Mesenteric fat pad (tissue), 1 donor: ENCODE results near the gene TSKS. TPM values are rescaled to one million over a fixed set of nuclear protein-coding genes. Genes with fewer than 3 reads are reported as not detected.
"Not testable (repeated sequence)": the region's sequence is repeated elsewhere in the genome, so short reads cannot be mapped to it uniquely, and the experiment has no call there.

ENCODE experiments used
- DNase-seq: peaks from one replicate; pipeline ENCODE4 v3.0.0-alpha.2; 2020; ENCODE audit warnings: low spot score
- total RNA-seq: library from RNA; stranded (reverse); fragmentation: NEBNext Ultra II Directional; extraction: Animal tissue kit (Norgen Biotek cat#: 25700); gene quantifications from one replicate; pipeline ENCODE4 v1.2.1, GENCODE V29; 2021
- donor health status: DM: yes; HTN: yes; CAD: no.

TSKS gene
- total RNA-seq, 1 donor from 2014 or later: 1.0 TPM

DNA sequence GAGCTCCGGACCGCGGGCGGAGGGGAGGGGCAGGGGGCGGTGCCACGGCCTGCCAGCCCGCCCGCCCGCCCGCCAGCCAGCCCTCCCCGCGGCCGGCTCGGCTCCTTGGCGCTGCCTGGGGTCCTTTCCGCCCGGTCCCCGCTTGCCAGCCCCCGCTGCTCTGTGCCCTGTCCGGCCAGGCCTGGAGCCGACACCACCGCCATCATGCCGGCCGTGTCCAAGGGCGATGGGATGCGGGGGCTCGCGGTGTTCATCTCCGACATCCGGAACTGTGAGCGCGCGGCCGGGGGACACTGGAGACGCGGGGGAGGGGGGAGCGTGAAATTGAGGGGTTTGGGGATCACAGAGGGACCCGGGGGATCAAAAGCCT lies 3.8 kb upstream of the TSKS start, which contains the start of gene AP2A1:
TSS of gene AP2A1 (plus strand) at position 72 of the 370 bp plus-strand sequence. CDS start at position 205, 133 bp downstream.
- DNase-seq: no peak

DNA sequence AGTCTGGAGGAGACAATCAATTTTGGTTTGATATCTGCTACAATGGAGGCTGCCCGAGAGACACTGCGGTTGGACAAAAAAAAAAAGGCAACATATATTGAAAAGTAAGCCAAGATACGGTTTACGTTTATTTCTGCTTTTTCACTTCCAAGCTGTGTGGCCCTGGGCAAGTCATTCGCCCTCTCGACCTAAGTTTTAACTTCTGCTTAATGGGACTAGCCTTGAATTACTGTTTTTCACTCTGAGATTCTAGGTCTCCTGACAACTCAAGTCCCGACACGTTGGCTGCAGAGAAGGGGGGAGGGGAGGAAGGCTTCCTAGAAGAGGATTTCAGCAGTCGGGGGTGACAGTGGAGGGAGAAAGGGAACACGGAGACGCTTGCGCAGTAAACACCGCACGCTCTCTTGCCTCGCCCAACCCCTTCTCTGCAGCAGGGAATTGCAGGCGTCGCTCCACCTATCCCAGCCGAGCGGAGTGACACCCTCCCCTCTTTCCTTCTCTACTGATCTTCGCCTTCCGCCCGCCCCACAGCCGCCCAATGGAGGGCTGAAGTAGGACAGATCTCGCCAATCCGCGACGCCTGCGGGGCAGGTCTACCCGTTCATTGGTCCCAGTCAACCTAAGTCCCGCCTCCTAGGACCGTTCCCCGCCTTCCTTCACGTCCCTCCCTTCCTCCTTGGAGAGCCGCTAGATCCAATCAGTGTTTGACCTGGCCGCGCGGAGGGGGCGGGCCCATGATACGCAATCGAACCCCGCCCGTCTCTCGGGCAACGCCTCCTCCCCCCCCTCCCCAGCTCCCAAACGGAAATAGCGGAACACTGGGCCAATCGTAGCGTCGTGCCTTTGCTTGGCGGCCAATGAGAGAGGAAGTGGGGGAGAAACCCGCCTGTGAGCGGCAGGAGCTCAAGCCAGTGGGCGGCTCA lies 3.2 kb upstream of the TSKS start:
- peak; percentile 100 for DNase-seq

DNA sequence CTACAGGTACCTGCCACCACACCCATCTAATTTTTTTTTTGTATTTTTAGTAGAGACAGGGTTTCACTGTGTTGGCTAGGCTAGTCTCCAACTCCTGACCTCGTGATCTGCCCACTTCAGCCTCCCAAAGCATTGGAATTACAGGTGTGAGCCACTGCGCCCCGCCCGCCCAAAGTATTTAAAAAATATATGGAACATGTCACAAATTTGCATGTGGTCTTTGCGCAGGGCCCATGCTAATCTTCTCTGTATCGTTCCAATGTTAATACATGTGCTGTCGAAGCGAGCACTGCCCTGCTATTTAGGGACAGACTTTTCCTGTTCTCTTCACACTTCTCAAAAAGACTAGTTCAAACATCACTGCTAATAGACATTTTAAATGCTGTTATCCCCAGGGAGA lies 1.2 kb upstream of the TSKS start:
- DNase-seq: no peak

DNA sequence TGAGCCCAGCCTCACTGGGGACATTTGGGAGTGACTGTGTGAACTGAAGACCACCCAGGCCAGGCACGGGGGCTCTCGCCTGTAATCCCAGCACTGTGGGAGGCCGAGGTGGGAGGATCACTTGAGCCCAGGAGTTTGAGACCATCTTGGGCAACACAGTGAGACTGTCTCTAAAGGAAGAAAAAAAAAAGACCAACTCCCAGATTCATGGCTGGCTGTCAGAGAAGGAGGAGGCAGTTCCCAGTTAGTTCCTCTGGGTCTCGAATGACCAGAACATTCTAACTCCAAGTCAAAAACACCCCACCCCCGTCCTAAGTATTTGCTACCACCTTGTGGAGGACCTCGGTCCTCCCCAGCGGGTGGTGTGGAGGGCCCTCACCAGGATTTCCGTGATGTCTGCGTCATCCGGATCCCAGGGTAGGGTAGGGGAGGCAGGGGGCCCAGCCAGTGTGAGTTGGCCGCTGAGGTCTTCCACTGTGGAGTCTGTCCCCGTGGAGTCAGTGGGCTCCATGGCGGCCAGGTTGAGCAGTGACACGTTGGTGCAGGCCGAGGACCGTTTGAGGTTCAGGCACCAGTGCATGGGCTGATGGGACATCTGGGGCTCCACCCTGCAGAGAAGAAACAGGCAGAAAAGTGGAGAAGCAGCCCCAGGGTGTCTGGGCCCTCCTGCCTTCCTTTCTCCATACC lies 1.3 kb downstream of the TSKS start:
- DNase-seq: no peak

DNA sequence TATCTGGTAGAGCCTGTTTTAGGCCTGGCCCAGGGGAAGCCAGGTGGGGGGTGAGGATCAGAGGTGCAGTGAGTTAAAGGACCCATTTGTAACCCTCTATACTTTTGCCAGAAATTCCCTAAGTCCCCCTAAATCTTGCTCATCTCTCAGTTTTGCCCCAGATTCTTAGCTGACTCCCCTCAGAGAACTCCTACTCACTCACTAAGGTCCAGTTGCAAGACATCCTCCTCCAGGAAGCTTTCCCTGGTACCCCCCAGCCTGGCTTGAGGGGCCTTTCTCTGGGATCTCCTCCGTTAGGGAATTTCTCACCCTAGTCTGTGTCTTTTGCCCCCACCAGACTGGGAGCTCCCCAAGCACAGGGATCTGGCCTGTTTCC lies 1.9 kb downstream of the TSKS start:
- no peak for DNase-seq

DNA sequence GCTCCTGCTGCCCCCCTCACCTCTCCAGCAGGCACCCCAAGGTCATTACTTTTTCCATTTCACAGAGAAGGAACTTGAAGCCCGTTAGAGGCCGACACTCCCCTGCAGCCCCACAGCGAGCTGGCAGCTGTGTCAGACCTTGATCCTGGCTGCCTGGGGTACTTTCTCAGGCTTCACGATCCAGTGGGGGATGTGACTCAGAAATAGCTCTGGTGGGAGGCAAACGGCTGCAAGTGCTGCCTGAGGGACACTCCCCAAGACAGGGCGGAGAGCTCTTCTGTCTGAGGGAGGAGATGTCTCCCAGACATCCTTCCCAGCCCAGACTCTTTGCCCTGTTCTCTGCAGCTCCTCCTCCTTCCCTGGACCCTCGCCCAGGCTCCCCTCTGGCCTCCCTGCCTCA lies 4.8 kb downstream of the TSKS start:
- no peak for DNase-seq

DNA sequence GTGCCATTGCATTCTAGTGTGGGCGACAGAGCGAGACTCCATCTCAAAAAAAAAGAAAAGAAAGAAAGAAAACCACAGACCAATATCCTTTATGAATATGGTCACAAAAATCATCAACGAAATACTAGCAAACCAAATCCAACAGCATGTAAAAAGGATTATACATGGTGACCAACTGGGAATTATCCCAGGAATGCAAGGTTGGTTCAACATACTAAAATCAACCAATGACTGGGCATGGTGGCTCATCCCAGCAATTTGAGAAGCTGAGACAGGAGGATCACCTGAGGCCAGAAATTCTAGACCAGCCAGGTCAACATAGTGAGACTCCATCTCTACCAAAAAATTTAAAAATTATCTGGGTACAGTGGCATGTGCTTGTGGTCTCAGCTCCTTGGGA lies 7.2 kb downstream of the TSKS start:
- DNase-seq: no peak

DNA sequence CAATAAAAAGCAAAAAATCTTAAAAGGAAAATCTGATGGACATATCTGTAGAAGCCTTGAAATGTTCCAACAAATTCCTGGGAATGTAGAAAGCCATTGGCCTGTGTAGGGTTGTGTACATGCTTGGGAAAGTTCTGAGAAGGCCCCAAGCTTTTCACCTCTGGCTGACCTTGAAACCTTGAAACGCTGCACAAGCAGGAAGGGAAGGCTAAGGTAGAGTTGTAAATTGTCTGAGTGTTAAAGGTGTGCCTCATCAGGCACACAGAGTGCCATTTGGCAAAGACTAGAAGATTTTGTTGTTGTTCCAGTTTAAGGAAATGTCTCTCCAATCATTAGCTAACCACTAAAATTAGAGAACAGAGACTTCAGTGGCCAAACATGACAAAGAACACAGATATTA lies 10.4 kb downstream of the TSKS start:
- DNase-seq: no peak

DNA sequence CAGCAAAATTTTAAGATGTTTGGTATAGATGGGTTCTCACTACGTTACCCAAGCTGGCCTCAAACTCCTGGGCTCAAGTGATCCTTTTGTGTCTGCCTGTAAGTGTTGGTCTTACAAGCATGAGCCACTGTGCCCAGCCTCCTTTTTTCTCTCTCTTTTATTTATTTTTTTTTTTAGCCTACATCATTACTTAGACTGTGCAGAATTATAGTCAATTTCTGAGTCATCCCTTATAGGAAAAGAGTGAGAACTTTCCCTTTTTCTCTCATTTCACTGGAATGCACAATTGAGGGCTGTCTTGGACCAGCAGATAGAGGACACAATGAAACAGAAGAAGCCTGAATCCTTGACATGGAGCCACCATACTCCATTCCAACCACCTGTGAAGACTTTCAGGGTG lies 13.3 kb downstream of the TSKS start:
- DNase-seq: no peak

DNA sequence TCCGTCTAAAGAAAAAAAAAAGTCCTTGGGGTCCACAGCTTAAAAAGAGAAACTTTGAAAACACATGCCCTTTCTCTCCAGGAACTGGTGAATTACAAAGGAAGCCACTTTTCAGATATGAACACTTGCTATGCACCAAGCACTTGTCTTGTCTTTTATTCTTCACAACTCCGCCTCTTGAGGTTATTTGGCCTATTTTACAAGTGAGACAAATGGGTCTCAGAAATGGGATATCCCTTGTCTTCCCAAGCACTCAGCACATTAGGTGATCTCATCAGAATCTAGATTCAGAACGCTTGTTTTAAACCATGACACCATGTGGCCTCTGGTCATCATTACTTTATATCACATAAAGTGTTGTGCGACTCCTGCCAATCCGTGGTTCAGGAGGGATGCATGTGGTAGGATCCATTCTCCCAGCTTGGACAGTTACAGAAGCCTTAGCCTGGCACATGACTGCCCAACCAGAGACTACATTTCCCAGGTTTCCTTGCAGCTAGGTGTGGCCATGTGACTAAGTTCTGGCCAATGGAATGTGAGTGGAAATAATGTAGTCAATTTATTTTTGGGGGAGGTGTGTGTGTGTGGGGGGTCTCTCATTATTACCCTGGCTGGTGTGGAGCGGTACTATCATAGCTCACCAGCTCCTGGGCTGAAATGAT lies 13.9 kb downstream of the TSKS start:
- no peak for DNase-seq

DNA sequence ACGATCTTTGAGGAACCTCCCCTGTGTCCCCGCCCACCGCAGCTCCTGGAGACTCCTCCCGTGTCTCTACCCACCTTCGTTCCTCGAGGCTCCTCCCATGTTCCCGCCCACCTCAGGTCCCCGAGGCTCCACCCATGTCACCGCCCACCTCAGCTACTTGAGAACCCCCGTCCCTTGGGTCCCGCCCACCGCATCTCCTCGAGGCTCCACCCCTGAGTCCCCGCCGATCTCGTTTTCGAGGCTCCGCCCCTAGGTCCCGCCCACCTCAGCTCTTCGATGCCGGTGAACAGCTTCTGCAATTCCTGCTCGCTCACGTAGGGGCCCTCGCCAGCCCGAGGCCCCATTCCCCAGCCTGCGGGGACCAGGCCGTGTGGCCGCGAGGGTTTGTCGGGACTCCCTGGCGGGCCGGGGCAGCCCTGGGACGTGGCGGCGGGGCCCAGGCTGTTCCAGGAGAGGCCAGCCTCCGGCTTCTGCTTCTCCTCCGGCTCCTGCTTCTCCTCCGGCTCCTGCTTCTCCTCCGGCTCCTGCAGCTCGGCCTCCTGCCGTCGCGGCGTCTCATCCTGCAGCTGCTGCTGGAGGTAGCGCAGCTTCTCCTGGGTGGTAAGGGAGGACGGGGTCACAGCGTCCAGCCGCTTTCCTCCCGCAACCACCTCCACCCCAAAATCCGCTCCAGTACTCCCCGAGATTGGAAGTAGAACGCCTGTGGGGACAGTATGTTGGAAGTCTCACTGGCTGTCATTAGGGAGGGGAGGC lies 16.7 kb downstream of the TSKS start:
- DNase-seq: no peak

DNA sequence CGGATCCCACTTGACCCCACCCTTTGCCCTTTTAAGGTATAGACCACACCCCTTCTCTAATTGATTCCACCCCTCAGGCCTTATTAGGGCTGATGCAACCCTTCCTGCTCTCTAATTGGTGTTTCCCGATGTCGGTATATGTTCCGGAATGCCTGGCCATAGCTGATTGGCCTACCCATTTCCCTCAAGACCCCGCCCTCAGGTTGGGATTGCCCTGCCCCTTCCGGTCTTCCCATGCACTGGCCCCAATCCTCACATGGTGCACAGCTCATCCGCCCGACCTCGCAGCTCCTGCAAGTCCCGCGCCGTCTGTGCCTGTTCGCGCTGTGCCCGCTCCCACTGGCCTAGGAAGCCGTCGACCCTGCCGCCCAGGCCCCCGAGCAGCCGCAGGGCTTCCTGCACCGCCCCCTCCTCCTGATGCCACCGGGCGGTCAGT lies 18.1 kb downstream of the TSKS start:
- no peak for DNase-seq

DNA sequence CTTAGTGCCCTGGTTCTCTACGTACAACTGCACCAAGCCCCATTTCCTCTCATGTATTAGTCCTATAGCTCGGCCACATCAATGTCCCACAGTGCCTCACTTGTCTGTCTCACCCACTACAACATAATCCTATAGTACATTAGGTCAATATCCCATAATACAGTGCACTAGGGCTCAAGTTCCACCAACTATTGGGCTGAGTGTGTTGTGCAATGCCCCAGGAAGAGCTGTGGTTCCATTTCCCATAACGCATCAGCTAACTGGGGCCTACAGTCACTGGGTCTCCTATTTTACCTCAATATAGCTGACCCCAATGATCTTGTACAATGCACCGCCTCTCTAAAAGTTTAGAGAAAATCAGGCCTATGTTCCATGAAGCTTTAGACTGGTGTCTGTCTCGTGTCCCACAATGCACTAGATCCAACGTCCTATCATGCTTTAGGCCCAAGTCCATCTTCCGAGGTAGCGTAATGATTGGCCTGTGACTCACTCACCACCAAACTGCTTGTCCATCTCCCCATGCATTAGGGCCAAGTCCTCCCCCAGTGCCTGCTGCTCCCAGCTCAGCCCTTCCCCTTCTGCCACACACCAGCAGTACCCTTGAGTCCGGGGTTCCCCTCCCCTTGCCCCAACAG lies 21.8 kb downstream of the TSKS start:
- no peak for DNase-seq

DNA sequence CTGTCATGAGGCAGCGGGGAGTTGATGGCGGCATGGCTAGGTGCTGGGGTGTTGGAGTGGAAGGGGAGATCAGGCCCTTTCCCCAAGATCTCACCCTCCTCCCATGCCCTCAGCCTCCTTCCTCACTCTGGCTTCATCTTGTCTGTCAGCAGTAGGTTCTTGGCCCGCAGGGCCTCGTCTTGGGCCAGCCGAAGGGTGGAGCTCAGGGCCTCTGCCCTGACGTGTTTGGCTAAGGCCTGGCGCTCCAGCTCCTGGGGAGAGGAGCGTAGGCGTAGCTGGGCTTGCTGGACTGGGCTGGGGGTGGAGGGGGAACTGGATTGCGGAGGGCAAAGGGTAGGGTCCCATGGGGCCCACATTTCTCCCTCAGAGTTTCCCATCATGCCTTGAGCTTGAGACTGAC lies 23.2 kb downstream of the TSKS start:
- no peak for DNase-seq

DNA sequence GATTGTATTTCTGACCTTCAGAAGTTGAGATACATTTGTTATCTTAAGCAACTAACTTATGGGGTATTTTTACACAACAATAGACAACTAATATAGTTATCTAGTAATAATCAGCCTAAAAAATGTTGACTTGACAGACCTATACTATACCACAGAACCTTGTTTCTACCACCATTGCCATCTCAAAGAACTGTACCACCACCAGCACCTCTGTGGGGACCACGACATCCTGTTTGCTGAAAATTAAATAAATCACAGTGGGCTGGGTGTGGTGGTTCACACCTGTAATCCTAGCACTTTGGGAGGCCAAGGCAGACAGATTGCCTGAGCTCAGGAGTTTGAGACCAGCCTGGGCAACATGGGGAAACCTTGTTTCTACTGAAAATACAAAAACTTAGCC lies 24.0 kb downstream of the TSKS start:
- no peak for DNase-seq

DNA sequence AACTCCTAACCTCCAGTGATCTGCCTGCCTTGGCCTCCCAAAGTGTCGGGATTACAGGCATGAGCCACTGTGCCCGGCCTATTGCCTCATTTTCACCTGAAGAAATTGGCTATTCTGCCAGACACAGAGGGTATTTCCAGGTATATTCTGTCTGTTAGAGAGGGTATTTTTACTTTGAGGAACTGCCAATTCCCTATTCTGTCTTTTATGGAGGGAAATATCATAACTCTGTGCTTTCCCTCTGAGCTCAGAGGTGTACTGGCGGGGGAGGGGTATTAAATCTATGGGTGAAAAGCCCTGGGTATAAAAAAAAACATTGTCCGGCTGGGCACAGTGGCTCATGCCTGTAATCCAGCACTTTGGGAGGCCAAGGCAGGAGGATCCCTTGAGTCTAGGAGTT lies 24.8 kb downstream of the TSKS start:
- no peak for DNase-seq

DNA sequence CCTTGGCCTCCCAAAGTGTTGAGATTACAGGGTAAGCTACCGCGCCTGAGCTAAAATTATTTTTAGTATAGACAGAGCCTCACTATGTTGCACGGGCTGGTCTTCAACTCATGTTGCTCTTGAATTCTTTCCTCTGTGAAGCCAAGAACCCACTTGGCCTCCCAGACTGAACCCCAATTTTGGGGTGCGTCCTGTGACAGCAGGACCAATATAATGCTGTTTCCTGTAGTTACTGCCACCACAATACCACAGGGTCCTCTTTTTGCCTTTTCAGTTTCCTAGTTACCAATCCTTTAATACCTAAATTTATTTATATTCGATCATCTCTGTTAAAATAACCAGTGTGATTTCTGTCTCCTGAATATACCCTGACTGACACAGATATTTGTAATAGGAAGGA lies 32.9 kb downstream of the TSKS start:
- no peak for DNase-seq

DNA sequence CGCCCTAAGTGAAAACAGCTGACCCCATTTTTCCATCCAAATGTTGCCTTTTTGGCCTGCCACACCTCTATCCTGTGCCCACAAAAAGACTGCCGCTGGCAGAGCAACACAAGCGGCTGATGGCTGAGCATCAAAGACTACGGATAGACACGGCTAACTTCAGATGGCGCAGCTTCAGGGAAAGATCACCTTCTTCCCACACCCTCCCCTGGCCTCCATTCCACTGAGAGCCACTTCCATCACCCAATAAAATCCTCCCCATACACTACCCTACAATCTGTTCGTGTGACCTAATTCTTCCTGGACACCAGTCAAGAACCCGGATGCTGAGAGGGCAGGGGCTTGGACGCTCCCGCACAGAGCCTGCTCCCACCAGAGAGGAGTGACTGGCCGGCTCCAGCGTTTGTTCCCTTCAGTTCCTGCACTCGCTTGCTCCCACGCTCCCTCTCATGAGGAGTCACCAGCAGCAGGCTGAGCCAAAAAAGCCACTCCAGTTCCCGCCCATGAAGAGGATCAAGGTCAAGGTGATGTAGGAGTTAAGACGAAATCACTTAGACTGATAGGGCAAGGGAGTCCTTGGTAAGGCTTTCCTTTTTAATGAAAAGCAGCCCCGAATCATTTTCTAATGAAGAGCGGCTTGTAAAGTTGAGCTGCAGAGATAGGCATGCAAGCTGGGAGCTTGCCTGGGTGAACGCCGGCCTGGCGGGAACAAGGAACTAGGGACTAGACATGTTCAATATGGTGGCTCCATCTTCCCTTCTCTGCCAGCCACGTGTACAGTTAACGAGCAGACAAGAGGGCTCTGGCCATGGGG lies 35.7 kb downstream of the TSKS start:
- no peak for DNase-seq

DNA sequence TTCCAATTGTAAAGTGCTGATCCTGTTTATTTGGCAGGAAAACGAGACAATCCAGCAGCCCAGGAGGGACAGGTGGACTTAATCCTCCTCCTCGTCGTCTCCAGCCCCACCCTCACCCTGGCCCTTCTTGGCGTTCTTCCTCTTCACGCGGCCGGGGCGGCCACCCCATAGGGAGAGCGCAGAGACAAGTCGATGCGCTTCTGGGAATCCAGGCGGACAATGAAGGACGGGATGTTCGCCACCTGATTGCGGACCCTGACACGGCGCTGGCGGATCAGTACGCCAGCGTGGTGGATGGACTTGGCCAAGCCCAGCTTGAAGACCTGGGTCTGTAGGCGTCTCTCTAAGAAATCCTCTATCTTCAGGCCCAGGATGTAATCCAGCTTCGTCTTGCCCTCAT lies 43.7 kb downstream of the TSKS start:
- DNase-seq: not testable (repeated sequence)

DNA sequence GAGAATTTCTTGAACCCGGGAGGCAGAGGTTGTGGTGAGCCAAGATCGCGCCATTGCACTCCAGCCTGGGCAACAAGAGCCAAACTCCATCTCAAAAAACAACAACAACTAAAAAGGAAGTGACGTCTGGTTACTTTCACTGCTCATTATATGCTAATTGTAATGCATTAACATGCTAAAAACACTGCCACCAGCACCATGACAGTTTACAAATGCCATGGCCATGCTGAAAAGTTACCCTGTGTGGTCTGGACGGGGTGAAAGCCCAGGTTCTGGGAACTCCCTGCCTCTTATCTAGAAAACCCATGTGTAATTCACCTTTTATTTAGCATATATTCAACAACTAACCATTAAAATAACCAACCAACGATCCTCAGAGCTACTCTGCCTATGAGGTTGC lies 44.1 kb downstream of the TSKS start:
- no peak for DNase-seq
